Erythroblast (primary cell): Measurements from ENCODE around the gene LUC7L.

Source experiments
- GATA1 ChIP-seq: IDR thresholded peaks from 2 replicates; pipeline ENCODE4 v1.6.1; 2011; ENCODE audit warnings: low read depth, mild to moderate bottlenecking, control low read depth, low read length, moderate library complexity
- POLR2A ChIP-seq: IDR thresholded peaks from 2 replicates; pipeline ENCODE4 v1.6.1; 2011; ENCODE audit warnings: mild to moderate bottlenecking, low read length

GRCh38 chr16:189604-190186, 39.6 kb downstream of the LUC7L start:
- TF ChIP-seq POLR2A (no peak), GATA1 (no peak)
